Stimulated activated CD8-positive, alpha-beta memory T cell treated with anti-CD3 and anti-CD28 coated beads, Interleukin-4, amount 100 ng/mL, for 1 hour (primary cell): ENCODE measurements around the gene SLC13A5.

ENCODE experiments used
- DNase-seq, 2 donors: peaks; one replicate each; pipeline ENCODE4 v3.0.0-alpha.2; 2020; ENCODE audit warnings: low read depth in 2 of 2, low spot score in 1 of 2

SLC13A5 gene

GRCh38 chr17:6684881-6685767, 28.0 kb downstream of the SLC13A5 start:
- DNase-seq = no peak

DNA sequence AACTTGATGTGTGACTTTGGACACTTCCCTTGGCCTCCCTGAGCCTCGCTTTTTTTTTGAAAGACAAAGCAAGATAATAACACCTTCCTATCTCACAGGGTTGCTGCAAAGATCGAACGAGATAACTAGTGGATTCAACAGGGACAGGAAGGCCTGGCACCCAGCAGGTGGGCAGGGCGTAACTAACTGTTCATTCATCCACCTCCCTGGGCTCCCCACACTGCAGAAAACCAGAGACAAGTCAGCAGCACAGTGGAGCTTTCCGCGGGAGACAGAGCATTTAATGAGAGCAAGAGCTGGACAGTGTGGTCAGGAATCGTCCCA, 28.7 kb downstream of the SLC13A5 start:
- no peak for DNase-seq

GRCh38 chr17:6683730-6684459, 29.3 kb downstream of the SLC13A5 start:
- DNase-seq = no peak

- no peak for DNase-seq
These were observed 30.0 kb downstream of the SLC13A5 start for GRCh38 chr17:6683081-6683684.

DNA sequence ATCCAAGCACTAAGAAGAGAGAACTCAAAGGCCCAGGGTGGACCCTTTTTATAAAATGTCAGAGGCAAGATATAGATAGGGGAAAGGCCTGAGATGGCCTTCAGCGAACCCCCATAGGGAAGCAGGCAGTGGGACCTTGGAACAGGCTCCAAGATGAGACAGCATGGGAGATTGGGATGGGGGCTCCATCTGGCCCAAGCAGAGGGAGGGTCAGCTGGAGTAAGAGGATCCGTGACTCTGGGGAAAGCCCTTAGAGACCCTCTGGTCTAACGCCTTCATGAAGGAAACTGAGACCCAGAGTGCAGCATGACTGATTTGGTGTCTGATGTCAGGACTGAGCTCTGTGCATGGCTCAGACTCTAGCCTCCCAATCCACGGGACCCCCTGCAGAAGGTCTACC, 30.8 kb downstream of the SLC13A5 start:
- DNase-seq = no peak

GRCh38 chr17:6681671-6682070, 31.5 kb downstream of the SLC13A5 start:
- DNase-seq = no peak

- no peak for DNase-seq
These were observed 32.0 kb downstream of the SLC13A5 start for GRCh38 chr17:6681176-6681575.

DNA sequence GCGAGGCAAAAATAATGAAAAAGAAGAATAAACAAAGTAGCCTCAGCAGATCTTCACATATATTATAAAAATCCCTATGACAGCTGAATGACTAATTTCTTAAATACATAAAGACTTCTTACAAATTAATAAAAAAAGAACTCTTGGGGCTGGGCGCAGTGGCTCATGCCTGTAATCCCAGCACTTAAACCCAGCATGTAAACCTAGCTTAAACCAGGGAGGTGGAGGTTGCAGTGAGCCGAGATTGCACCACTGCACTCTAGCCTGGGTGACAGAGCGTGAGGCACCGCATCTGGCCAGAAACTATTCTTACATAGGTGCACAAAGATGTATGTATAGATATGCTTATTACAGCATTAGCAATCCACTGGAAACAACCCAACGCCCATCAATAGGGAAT, 33.9 kb downstream of the SLC13A5 start:
- DNase-seq = no peak

DNA sequence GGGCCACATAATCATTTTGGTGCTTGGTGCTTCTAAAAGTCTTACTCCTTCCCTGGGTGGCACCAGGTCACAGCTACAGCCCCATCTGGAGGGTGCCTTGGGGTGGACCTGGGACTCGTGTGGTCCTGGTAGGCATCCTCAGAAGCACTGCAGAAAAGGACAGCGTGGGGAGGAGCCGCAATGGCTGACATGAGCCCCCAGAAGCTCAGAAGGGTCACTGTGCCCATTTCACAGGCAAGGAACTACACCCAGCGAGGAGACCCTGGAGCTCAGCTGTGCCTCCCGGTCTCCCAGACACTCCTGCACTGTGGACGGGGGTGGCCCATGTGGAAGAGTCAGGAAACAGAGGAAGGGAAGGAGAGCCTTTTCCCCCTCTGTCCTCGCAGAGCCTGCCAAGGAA, 35.2 kb downstream of the SLC13A5 start:
- no peak for DNase-seq

DNA sequence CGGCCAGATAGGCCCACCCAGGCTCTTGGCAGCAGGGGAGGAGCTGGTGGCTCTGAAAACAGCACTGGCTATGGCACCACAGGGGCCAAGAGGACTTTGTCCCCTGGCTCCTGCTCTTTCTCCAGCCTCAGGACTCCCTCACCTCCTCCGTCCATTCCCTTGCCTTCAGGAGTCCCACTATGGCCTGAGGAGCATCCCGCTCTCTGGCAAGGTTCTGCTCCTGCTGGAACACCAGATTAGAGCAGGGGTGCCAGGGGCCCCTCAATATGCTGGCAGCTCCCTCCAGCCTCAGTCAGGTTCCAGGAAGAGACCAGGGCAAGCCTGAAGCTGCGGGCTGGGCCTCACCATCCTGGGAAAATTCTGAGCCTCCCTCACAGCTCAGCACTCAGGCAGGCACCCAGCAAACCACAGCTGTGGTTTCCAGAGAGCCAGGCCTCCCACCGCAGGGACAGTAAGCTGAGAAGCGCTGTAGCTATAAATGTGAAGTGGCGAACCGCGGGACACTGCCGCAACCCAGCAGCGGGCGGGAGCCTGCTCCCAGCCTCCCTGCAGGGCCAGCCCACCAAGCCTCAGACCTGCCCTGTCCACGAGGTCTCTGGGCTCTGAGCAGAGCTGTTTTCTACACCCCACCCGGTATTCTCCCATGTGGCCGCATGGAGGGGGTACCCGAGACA, 35.9 kb downstream of the SLC13A5 start:
- DNase-seq = no peak

DNA sequence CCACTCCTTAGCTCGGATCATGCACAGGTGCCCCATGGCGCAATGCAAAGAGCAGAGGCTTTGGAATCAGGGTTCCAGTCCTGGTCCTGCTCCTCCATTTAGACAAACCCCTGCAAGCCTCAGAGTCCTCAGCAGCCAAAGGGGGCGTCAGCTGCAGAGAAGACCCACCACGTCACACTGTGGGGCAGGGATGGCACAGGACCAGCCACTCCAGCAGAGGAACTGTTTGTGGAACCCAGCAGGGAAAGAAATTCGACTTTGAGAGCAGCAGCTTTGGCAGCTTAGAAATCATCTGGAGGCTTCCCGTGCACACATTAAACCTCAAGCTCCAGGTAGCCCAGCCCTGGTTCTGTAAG, 36.4 kb downstream of the SLC13A5 start:
- DNase-seq = no peak

DNA sequence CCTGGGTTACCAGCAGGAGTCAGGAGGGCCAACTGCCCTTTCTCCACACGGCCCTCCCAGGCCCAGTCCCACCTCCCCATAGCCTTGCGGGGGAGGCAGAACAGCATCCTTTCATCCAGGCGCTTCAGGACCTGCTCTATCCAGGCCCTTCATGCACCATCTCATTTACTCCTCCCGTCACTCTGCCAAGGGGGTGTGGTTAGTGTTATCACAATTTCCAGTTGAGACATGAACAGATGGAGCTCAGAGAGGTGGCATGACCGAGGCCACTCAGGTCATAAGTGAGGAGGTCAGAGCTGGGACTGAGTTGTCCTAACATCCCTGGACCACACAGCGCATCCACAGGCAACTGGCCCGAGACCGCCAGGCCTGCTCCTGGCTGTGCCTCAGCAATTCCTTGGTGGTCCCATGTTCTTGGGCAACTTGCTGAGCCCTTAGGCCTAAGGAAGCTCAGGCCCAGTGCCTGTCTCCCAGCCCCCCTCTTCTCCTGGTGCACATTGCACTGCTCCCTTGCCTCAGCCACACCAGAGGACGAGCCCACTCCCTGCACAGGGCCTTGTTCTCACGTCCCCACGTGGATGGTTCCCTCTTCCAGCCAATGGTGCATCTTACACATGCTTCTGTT, 37.9 kb downstream of the SLC13A5 start:
- DNase-seq = no peak

DNA sequence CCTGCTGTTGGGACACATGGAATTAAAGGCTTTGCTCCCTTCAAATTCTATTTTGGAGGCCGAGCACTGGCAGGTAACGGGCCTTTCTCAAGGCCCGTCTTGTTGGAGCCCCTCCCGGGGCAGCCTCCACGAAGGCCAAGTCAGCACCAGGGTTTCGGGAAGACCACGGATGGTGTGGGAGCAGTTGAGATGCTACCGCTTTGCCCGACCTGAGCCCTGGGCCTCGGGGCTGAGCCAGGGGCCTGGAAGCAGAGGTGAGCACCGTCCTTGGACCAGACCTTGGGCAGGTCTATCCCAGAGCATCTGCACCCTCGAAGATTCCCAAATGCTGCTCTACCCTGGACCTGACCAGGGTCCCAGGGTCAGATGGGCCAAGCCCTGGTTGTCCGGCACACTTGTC, 38.6 kb downstream of the SLC13A5 start:
- no peak for DNase-seq

- no peak for DNase-seq
These were observed 41.7 kb downstream of the SLC13A5 start for GRCh38 chr17:6671431-6671830.

DNA sequence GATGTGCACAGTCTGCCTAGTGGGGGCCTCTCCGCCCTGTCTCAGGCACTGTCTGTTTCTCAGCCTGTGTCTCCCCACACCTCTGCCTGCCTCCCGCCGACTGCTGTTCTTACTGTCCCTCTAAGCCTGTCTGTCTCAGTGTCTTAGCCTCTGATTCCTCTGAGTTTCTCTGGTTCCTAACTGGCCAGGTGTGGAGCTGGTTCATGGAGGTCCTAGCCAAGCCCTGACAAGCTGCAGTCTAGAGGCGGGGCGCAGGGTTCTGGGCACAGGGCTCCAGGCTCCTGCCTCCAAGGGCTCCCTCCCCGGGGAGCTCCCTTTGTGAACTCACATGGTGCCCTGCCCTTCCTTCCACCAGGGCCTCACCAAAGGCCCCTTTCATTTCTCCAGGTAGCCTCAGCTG, 42.2 kb downstream of the SLC13A5 start:
- no peak for DNase-seq

DNA sequence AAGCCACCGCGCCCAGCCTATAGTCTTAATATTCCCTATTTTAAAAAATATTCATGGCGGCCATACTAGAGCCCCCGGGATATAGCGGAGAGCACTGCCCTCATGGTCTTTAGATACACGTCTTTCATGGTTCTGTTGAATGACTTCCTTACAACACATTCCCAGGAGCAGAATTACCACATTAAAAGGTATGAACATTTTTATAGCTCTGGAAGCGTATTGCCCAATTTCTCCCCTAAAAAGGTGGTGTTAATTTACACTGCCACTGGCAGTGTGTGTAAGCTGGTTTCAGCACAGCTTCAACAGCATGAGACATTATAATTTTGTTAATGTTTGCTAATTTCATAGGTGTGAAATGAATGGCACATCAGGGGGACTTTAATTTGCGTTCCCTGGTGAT, 42.6 kb downstream of the SLC13A5 start:
- no peak for DNase-seq

- DNase-seq = no peak
These were observed 43.5 kb downstream of the SLC13A5 start for GRCh38 chr17:6669479-6670212.

- DNase-seq = no peak
These were observed 44.3 kb downstream of the SLC13A5 start for GRCh38 chr17:6668727-6669425.

DNA sequence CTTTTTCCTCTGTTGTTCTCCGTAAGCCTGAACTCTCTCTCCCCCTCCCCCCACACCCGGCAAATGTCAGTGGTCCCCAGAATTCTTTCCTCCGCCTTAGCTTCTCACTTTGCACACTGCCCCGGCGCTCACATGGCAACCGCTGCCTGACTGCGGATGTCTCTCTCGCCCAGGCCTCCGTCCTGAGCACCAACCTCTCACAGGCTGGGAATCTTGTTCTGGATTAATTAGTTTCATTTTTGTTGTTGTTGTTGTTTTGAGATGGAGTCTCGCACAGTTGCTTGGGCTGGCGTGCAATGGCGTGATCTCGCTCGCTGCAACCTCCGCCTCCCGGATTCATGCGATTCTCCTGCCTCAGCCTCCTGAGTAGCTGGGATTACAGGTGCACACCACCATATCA, 45.0 kb downstream of the SLC13A5 start:
- DNase-seq = no peak

GRCh38 chr17:6667516-6667915, 45.7 kb downstream of the SLC13A5 start:
- DNase-seq = no peak
